Measurements from ENCODE around the gene RNF5. TPM values are rescaled to one million over a fixed set of nuclear protein-coding genes. Genes with fewer than 3 reads are reported as not detected.
A peak's percentile ranks its signal among the peaks of the same experiment; 100 is the strongest.

Gene RNF5
- total RNA-seq, 3 donors from 2014 or later: 56.3 to 78.0 (median 70.5) TPM

- no peaks in the 10 kb centered on the region for H3K9me3 ChIP-seq
- intact Hi-C loops (cut with DNase I; ENCODE audit: low total_unique reads): no loop called here
- TF ChIP-seq CTCF (IDR thresholded peaks at IDR 0.05) (peak; percentile 44 to 65 (median 58)), POLR2A (IDR thresholded peaks at IDR 0.05) (peak; percentile 75), POLR2AphosphoS5 (IDR thresholded peaks at IDR 0.05) (peak in 2 of 3 donors; percentile 47 to 92)
- no peaks in the 10 kb centered on the region for H3K36me3 ChIP-seq
- DNase-seq (ENCODE audit: low spot score in 2 of 2): peak in 1 of 2 donors; percentile 58
- H3K27ac ChIP-seq: peak overlapping the region; percentile 100
- H3K4me1 ChIP-seq: peaks cover 3 to 12% of the 10 kb centered on the region in 2 donors
- no peaks in the 10 kb centered on the region for H3K27me3 ChIP-seq
- H3K4me3 ChIP-seq: peak overlapping the region; percentile 32 to 87 (median 58)
Measured at GRCh38 chr6:32194825-32195651, 16.8 kb downstream of the RNF5 start.

- Histone ChIP-seq H3K4me3 (peak overlapping the region; percentile 73 to 92 (median 87)), H3K4me1 (peaks cover 3 to 10% of the 10 kb centered on the region in 2 donors), H3K27ac (peak overlapping the region; percentile 100), H3K9me3 (no peaks in the 10 kb centered on the region), H3K36me3 (no peaks in the 10 kb centered on the region), H3K27me3 (no peaks in the 10 kb centered on the region)
- DNase-seq (ENCODE audit: low spot score in 2 of 2): peak; percentile 100
- intact Hi-C loops (cut with DNase I; ENCODE audit: low total_unique reads): no loop called here
- TF ChIP-seq POLR2A (IDR thresholded peaks at IDR 0.05) (no peak), CTCF (IDR thresholded peaks at IDR 0.05) (peak in 2 of 3 donors; percentile 45 to 58)
Measured at GRCh38 chr6:32195652-32195901, 17.4 kb downstream of the RNF5 start.

GRCh38 chr6:32195902-32196681 is 17.9 kb downstream of the RNF5 start:
- no peaks in the 10 kb centered on the region for H3K36me3 ChIP-seq
- intact Hi-C loops (cut with DNase I; ENCODE audit: low total_unique reads): no loop called here
- peaks cover 3 to 6% of the 10 kb centered on the region in 2 donors for H3K4me1 ChIP-seq
- peak; percentile 91 to 98 for DNase-seq (ENCODE audit: low spot score in 2 of 2)
- TF ChIP-seq POLR2AphosphoS5 (IDR thresholded peaks at IDR 0.05) (peak; percentile 83 to 98 (median 97)), POLR2A (IDR thresholded peaks at IDR 0.05) (peak; percentile 98), CTCF (IDR thresholded peaks at IDR 0.05) (no peak)
- H3K9me3 ChIP-seq: no peaks in the 10 kb centered on the region
- H3K4me3 ChIP-seq: peak overlapping the region; percentile 73 to 92 (median 87)
- no peaks in the 10 kb centered on the region for H3K27me3 ChIP-seq
- H3K27ac ChIP-seq: peak overlapping the region; percentile 100

GRCh38 chr6:32196682-32197616 is 18.7 kb downstream of the RNF5 start:
- peak in 1 of 2 donors; percentile 56 for DNase-seq (ENCODE audit: low spot score in 2 of 2)
- Histone ChIP-seq H3K4me1 (peaks cover 3 to 6% of the 10 kb centered on the region in 2 donors), H3K27ac (peak overlapping the region; percentile 100), H3K9me3 (no peaks in the 10 kb centered on the region), H3K27me3 (no peaks in the 10 kb centered on the region), H3K36me3 (no peaks in the 10 kb centered on the region), H3K4me3 (peak overlapping the region; percentile 73 to 92 (median 87))
- TF ChIP-seq CTCF (IDR thresholded peaks at IDR 0.05) (peak in 1 of 3 donors; percentile 6), POLR2AphosphoS5 (IDR thresholded peaks at IDR 0.05) (no peak), POLR2A (IDR thresholded peaks at IDR 0.05) (no peak)
- intact Hi-C loops (cut with DNase I; ENCODE audit: low total_unique reads): no loop called here
